IPS-15b (cell line): ENCODE measurements around the gene LHFPL4.

Experiments
- H3K27me3 ChIP-seq: one replicate; pipeline ENCODE4 v1.6.1; 2013; ENCODE audit warnings: low read length; ENCODE audit not compliant: control insufficient read depth, insufficient read depth
- H3K36me3 ChIP-seq: one replicate; pipeline ENCODE4 v1.6.1; 2013; ENCODE audit warnings: low read length; ENCODE audit not compliant: control insufficient read depth, insufficient read depth
- H3K4me1 ChIP-seq: one replicate; pipeline ENCODE4 v1.6.1; 2013; ENCODE audit warnings: mild to moderate bottlenecking, low read length; ENCODE audit not compliant: control insufficient read depth, insufficient read depth
- H3K4me3 ChIP-seq: one replicate; pipeline ENCODE4 v1.5.1; 2013; ENCODE audit warnings: low read depth, low read length
- H3K9ac ChIP-seq: one replicate; pipeline ENCODE4 v1.6.1; 2013; ENCODE audit warnings: low read depth, mild to moderate bottlenecking, low read length
- H3K9me3 ChIP-seq: one replicate; pipeline ENCODE4 v1.6.1; 2013; ENCODE audit warnings: mild to moderate bottlenecking, low read length; ENCODE audit not compliant: control insufficient read depth, insufficient read depth

LHFPL4 gene

GRCh38 chr3:9467451-9467850, 86.2 kb downstream of the LHFPL4 start:
- no peak overlapping the region for H3K9ac ChIP-seq
- H3K9me3 ChIP-seq = no peaks in the 10 kb centered on the region
- H3K27me3 ChIP-seq = no peaks in the 10 kb centered on the region
- H3K4me3 ChIP-seq = no peak overlapping the region
- peaks cover 60% of the 10 kb centered on the region for H3K36me3 ChIP-seq
- H3K4me1 ChIP-seq = no peaks in the 10 kb centered on the region

GRCh38 chr3:9455596-9456131, 98.0 kb downstream of the LHFPL4 start:
- no peaks in the 10 kb centered on the region for H3K4me1 ChIP-seq
- peaks cover 36% of the 10 kb centered on the region for H3K36me3 ChIP-seq
- H3K4me3 ChIP-seq = no peak overlapping the region
- H3K27me3 ChIP-seq = no peaks in the 10 kb centered on the region
- no peak overlapping the region for H3K9ac ChIP-seq
- H3K9me3 ChIP-seq = no peaks in the 10 kb centered on the region

- no peak overlapping the region for H3K4me3 ChIP-seq
- no peaks in the 10 kb centered on the region for H3K4me1 ChIP-seq
- H3K9ac ChIP-seq = no peak overlapping the region
Measured at GRCh38 chr3:9452417-9452816, 101.2 kb downstream of the LHFPL4 start.

GRCh38 chr3:9450991-9451390, 102.6 kb downstream of the LHFPL4 start:
- Histone ChIP-seq H3K9me3 (no peaks in the 10 kb centered on the region), H3K4me1 (no peaks in the 10 kb centered on the region), H3K9ac (no peak overlapping the region), H3K36me3 (peaks cover 52% of the 10 kb centered on the region), H3K27me3 (no peaks in the 10 kb centered on the region), H3K4me3 (no peak overlapping the region)

More at GRCh38 chr3:9452417-9452816, 101.2 kb downstream of the LHFPL4 start:
- no peaks in the 10 kb centered on the region for H3K27me3 ChIP-seq
- H3K36me3 ChIP-seq = peaks cover 47% of the 10 kb centered on the region
- H3K9me3 ChIP-seq = no peaks in the 10 kb centered on the region

- Histone ChIP-seq H3K36me3 (peaks cover 58% of the 10 kb centered on the region), H3K4me3 (no peak overlapping the region)
Measured at GRCh38 chr3:9450126-9450525, 103.5 kb downstream of the LHFPL4 start.

GRCh38 chr3:9448643-9449042, 105.0 kb downstream of the LHFPL4 start:
- peaks cover 57% of the 10 kb centered on the region for H3K36me3 ChIP-seq
- no peak overlapping the region for H3K4me3 ChIP-seq

More at GRCh38 chr3:9450126-9450525, 103.5 kb downstream of the LHFPL4 start:
- no peaks in the 10 kb centered on the region for H3K9me3 ChIP-seq
- H3K27me3 ChIP-seq = no peaks in the 10 kb centered on the region
- no peak overlapping the region for H3K9ac ChIP-seq
- H3K4me1 ChIP-seq = no peaks in the 10 kb centered on the region

More at GRCh38 chr3:9448643-9449042, 105.0 kb downstream of the LHFPL4 start:
- Histone ChIP-seq H3K4me1 (no peaks in the 10 kb centered on the region), H3K9ac (no peak overlapping the region), H3K27me3 (no peaks in the 10 kb centered on the region), H3K9me3 (no peaks in the 10 kb centered on the region)
